Activated T-helper 17 cell treated with anti-CD3 and anti-CD28 coated beads, Interleukin-2, amount 50 U/mL, for 72 hours (primary cell): ENCODE measurements around the gene KIT. TPM values are rescaled to one million over a fixed set of nuclear protein-coding genes. Genes with fewer than 3 reads are reported as not detected.

Source experiments
- ATAC-seq: fragments of 150-1000 bp; cut with Tn5 transposase; replicated peaks from 2 replicates; pipeline ENCODE4 v1.10.0; 2021; ENCODE audit warnings: mild to moderate bottlenecking, moderate library complexity
- H3K27ac Mint-ChIP-seq: one replicate; pipeline ENCODE4 v1.8.0; 2022; ENCODE audit warnings: mixed read lengths
- H3K27me3 Mint-ChIP-seq: one replicate; pipeline ENCODE4 v1.8.0; 2022; ENCODE audit warnings: mixed read lengths
- H3K36me3 Mint-ChIP-seq: one replicate; pipeline ENCODE4 v1.8.0; 2022; ENCODE audit warnings: low read depth, mild to moderate bottlenecking, mixed read lengths
- H3K4me1 Mint-ChIP-seq: one replicate; pipeline ENCODE4 v1.8.0; 2022; ENCODE audit warnings: mixed read lengths
- H3K4me3 Mint-ChIP-seq: one replicate; pipeline ENCODE4 v1.8.0; 2022; ENCODE audit warnings: mild to moderate bottlenecking, mixed read lengths
- H3K9me3 Mint-ChIP-seq: one replicate; pipeline ENCODE4 v1.8.0; 2022; ENCODE audit warnings: mixed read lengths
- total RNA-seq, 2 donors: library from RNA; stranded (reverse); gene quantifications; one replicate each; pipeline ENCODE4 v1.2.3, GENCODE V29; 2022

The KIT gene
- total RNA-seq, 2 donors from 2014 or later = 0.69 to 1.2 TPM

- Mint-ChIP-seq H3K27me3 (peaks cover 13% of the 10 kb centered on the region), H3K4me3 (no peak overlapping the region), H3K4me1 (no peaks in the 10 kb centered on the region), H3K36me3 (no peaks in the 10 kb centered on the region), H3K9me3 (no peaks in the 10 kb centered on the region), H3K27ac (no peak overlapping the region)
- no peak for ATAC-seq
These were observed 6.7 kb upstream of the KIT start for GRCh38 chr4:54651050-54651449.

GRCh38 chr4:54654753-54655152 lies 3.0 kb upstream of the KIT start:
- peaks cover 28% of the 10 kb centered on the region for H3K27me3 Mint-ChIP-seq
- H3K9me3 Mint-ChIP-seq = no peaks in the 10 kb centered on the region
- no peaks in the 10 kb centered on the region for H3K36me3 Mint-ChIP-seq
- no peak for ATAC-seq
- H3K4me1 Mint-ChIP-seq = no peaks in the 10 kb centered on the region
- no peak overlapping the region for H3K27ac Mint-ChIP-seq
- no peak overlapping the region for H3K4me3 Mint-ChIP-seq

GRCh38 chr4:54657185-54657550 lies 589 bp upstream of the KIT start:
- Mint-ChIP-seq H3K36me3 (no peaks in the 10 kb centered on the region), H3K9me3 (no peaks in the 10 kb centered on the region), H3K27me3 (peaks cover 37% of the 10 kb centered on the region), H3K27ac (no peak overlapping the region), H3K4me1 (no peaks in the 10 kb centered on the region), H3K4me3 (peak overlapping the region; percentile 72)
- no peak for ATAC-seq

- Mint-ChIP-seq H3K36me3 (no peaks in the 10 kb centered on the region), H3K4me1 (no peaks in the 10 kb centered on the region), H3K27ac (no peak overlapping the region), H3K27me3 (peaks cover 38% of the 10 kb centered on the region), H3K4me3 (peak overlapping the region; percentile 72), H3K9me3 (no peaks in the 10 kb centered on the region)
- ATAC-seq = peak; percentile 63
These were observed 716 bp downstream of the KIT start for GRCh38 chr4:54658252-54659093.

GRCh38 chr4:54659313-54659712 lies 1.6 kb downstream of the KIT start:
- Mint-ChIP-seq H3K4me3 (peak overlapping the region; percentile 72), H3K4me1 (no peaks in the 10 kb centered on the region), H3K27ac (no peak overlapping the region), H3K36me3 (no peaks in the 10 kb centered on the region), H3K27me3 (peaks cover 37% of the 10 kb centered on the region), H3K9me3 (no peaks in the 10 kb centered on the region)
- no peak for ATAC-seq

- Mint-ChIP-seq H3K4me3 (peak overlapping the region; percentile 72), H3K9me3 (no peaks in the 10 kb centered on the region), H3K36me3 (no peaks in the 10 kb centered on the region), H3K4me1 (no peaks in the 10 kb centered on the region), H3K27me3 (peaks cover 36% of the 10 kb centered on the region), H3K27ac (no peak overlapping the region)
- ATAC-seq = no peak
These were observed 2.2 kb downstream of the KIT start for GRCh38 chr4:54659749-54660535.

GRCh38 chr4:54660591-54660990 lies 2.8 kb downstream of the KIT start:
- Mint-ChIP-seq H3K36me3 (no peaks in the 10 kb centered on the region), H3K4me3 (no peak overlapping the region), H3K9me3 (no peaks in the 10 kb centered on the region), H3K27me3 (peaks cover 42% of the 10 kb centered on the region), H3K4me1 (no peaks in the 10 kb centered on the region), H3K27ac (no peak overlapping the region)
- no peak for ATAC-seq

GRCh38 chr4:54661169-54661568 lies 3.4 kb downstream of the KIT start:
- H3K4me3 Mint-ChIP-seq = no peak overlapping the region
- ATAC-seq = no peak
- no peaks in the 10 kb centered on the region for H3K4me1 Mint-ChIP-seq
- peaks cover 46% of the 10 kb centered on the region for H3K27me3 Mint-ChIP-seq
- H3K27ac Mint-ChIP-seq = no peak overlapping the region
- no peaks in the 10 kb centered on the region for H3K9me3 Mint-ChIP-seq
- no peaks in the 10 kb centered on the region for H3K36me3 Mint-ChIP-seq

GRCh38 chr4:54661686-54662085 lies 3.9 kb downstream of the KIT start:
- peaks cover 40% of the 10 kb centered on the region for H3K27me3 Mint-ChIP-seq
- H3K36me3 Mint-ChIP-seq = no peaks in the 10 kb centered on the region
- no peaks in the 10 kb centered on the region for H3K9me3 Mint-ChIP-seq
- H3K4me1 Mint-ChIP-seq = no peaks in the 10 kb centered on the region
- ATAC-seq = no peak
- no peak overlapping the region for H3K27ac Mint-ChIP-seq
- H3K4me3 Mint-ChIP-seq = no peak overlapping the region

GRCh38 chr4:54662123-54662522 lies 4.4 kb downstream of the KIT start:
- H3K27me3 Mint-ChIP-seq = peaks cover 36% of the 10 kb centered on the region
- no peak overlapping the region for H3K4me3 Mint-ChIP-seq
- H3K36me3 Mint-ChIP-seq = no peaks in the 10 kb centered on the region
- no peak overlapping the region for H3K27ac Mint-ChIP-seq
- no peak for ATAC-seq
- H3K9me3 Mint-ChIP-seq = no peaks in the 10 kb centered on the region
- H3K4me1 Mint-ChIP-seq = no peaks in the 10 kb centered on the region

- no peaks in the 10 kb centered on the region for H3K4me1 Mint-ChIP-seq
- no peak for ATAC-seq
- no peak overlapping the region for H3K27ac Mint-ChIP-seq
- H3K36me3 Mint-ChIP-seq = no peaks in the 10 kb centered on the region
- no peak overlapping the region for H3K4me3 Mint-ChIP-seq
- H3K9me3 Mint-ChIP-seq = no peaks in the 10 kb centered on the region
- peaks cover 36% of the 10 kb centered on the region for H3K27me3 Mint-ChIP-seq
These were observed 5.3 kb downstream of the KIT start for GRCh38 chr4:54662901-54663585.

GRCh38 chr4:54664400-54664799 lies 6.6 kb downstream of the KIT start:
- H3K27ac Mint-ChIP-seq = no peak overlapping the region
- no peaks in the 10 kb centered on the region for H3K36me3 Mint-ChIP-seq
- H3K4me1 Mint-ChIP-seq = no peaks in the 10 kb centered on the region
- H3K9me3 Mint-ChIP-seq = no peaks in the 10 kb centered on the region
- ATAC-seq = no peak
- H3K27me3 Mint-ChIP-seq = peaks cover 34% of the 10 kb centered on the region
- H3K4me3 Mint-ChIP-seq = no peak overlapping the region

- ATAC-seq = no peak
- H3K36me3 Mint-ChIP-seq = no peaks in the 10 kb centered on the region
- no peaks in the 10 kb centered on the region for H3K9me3 Mint-ChIP-seq
- no peak overlapping the region for H3K27ac Mint-ChIP-seq
- H3K27me3 Mint-ChIP-seq = peaks cover 23% of the 10 kb centered on the region
- H3K4me3 Mint-ChIP-seq = no peak overlapping the region
- H3K4me1 Mint-ChIP-seq = no peaks in the 10 kb centered on the region
These were observed 10.4 kb downstream of the KIT start for GRCh38 chr4:54668014-54668611.

GRCh38 chr4:54669831-54670230 lies 12.1 kb downstream of the KIT start:
- Mint-ChIP-seq H3K4me1 (no peaks in the 10 kb centered on the region), H3K36me3 (no peaks in the 10 kb centered on the region), H3K9me3 (no peaks in the 10 kb centered on the region), H3K4me3 (no peak overlapping the region), H3K27ac (no peak overlapping the region), H3K27me3 (peaks cover 18% of the 10 kb centered on the region)
- no peak for ATAC-seq
